Thyroid gland (tissue), 4 donors: ENCODE results near the gene C9orf152.

ENCODE experiments used
- CTCF ChIP-seq, 6 experiments: fragments of 200-600 bp in 3 of 6; fragments of 450-650 bp in 3 of 6; sonication (generic) in 3 of 6; IDR thresholded peaks; one replicate each; pipeline ENCODE4 v1.5.1; 2016 to 2019; ENCODE audit warnings: antibody characterized with exemption in 6 of 6, mild to moderate bottlenecking in 2 of 6, inconsistent platforms in 1 of 6, moderate library complexity in 1 of 6
- POLR2A ChIP-seq, 2 donors: fragments of 450-650 bp; IDR thresholded peaks; one replicate each; pipeline ENCODE4 v1.6.1; 2017; ENCODE audit warnings: antibody characterized with exemption in 2 of 2, mild to moderate bottlenecking in 2 of 2, moderate library complexity in 1 of 2

GRCh38 chr9:110185806-110186205 lies 22.2 kb downstream of the C9orf152 start:
- TF ChIP-seq CTCF (IDR thresholded peaks at IDR 0.05): no peak
- TF ChIP-seq POLR2A (IDR thresholded peaks at IDR 0.05): no peak
